ENCODE results near the gene EEF1G.

The EEF1G gene

GRCh38 chr11:62543680-62544444, 29.8 kb downstream of the EEF1G start:
- Mint-ChIP-seq H3K4me3 (peak overlapping the region; percentile 95 to 96), H3K27ac (no peak overlapping the region), H3K27me3 (peaks cover 19% of the 10 kb centered on the region), H3K9me3 (no peaks in the 10 kb centered on the region), H3K4me1 (peaks cover 80% of the 10 kb centered on the region)
- no peak for DNase-seq
- ATAC-seq = no peak

GRCh38 chr11:62542750-62543567, 30.7 kb downstream of the EEF1G start:
- peak; percentile 78 to 80 for DNase-seq
- peaks cover 10% of the 10 kb centered on the region for H3K27me3 Mint-ChIP-seq

DNA sequence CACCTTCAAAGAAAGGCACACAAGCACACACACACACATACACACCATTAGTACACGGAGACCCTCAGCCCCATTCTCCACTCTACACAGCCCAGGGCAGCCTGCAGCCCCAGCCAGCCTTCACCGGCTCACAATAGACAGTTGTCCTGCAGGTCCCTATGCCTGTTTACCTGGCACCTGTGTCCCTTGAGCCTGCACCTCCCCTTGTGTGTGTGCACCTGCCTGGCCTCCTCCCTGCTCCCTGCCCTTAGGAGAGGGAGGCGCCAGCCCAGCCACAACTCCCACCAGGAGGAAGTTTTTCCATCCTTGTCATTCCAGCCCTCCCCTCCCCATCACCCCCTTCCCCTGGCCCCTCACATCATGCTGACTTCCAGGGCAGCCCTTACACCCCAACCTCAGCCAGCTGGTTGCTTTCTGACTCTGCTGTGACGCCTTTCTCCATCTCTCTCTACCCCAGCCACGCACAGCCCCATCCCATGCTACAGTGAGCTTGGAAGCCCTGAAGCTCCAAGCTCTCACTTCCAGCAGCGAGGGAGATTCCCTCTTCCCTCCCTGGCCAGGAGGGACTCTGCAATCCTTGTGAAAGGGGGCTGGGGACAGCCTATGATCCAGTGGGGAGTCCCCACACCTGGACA, 31.5 kb downstream of the EEF1G start:
- DNase-seq (no peak), ATAC-seq (no peak)
- Mint-ChIP-seq H3K4me1 (peaks cover 76% of the 10 kb centered on the region), H3K27ac (peak overlapping the region in 1 of 2 donors; percentile 77), H3K4me3 (peak overlapping the region; percentile 73 to 83), H3K27me3 (peaks cover 3% of the 10 kb centered on the region), H3K9me3 (no peaks in the 10 kb centered on the region)

More at GRCh38 chr11:62542750-62543567, 30.7 kb downstream of the EEF1G start:
- Mint-ChIP-seq H3K27ac (peak overlapping the region in 1 of 2 donors; percentile 73), H3K4me1 (peaks cover 83% of the 10 kb centered on the region), H3K4me3 (peak overlapping the region; percentile 73 to 83), H3K9me3 (no peaks in the 10 kb centered on the region)
- peak; percentile 78 for ATAC-seq

DNA sequence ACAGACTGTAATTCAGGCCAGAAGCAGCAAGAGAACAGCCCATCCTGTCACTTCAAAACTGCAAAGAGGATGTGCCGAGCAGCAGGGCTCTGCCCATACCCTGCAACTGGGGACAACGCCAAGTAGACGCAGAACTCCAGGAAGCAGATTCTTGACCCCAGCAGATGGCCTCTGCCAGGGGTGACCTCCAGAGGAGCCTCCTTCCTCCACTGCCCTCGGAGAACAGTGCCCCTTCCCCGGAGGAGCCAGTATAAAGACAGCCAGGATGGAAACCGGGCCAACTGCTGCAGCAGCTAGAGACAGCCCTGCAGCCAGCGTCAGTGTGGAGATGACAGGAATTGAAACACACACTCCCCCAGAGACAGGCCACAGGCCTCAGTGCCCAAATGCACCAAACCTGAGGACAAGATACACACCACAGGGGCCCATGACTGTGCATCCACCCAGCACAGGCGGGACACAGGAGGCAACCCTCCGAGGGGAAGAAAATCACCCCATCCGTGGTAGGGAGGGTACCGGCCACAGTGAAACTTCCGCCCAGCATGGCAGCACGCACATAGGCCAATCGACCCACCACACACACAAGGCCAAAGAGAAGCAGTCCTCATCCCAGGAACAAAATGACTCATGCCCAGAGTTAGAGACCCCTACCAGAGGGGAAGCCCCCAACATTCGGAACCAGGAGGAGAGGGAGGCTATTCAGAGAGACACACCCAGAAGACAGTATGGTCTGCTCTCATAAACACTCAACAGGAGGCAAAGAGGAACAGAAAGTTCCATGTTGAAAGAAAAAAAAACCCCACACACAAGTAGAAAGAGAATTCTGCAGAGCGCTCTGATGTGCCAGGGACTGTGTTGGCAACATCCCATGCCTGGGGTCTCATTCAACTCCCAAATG, 32.6 kb downstream of the EEF1G start:
- H3K27me3 Mint-ChIP-seq = no peaks in the 10 kb centered on the region
- DNase-seq = no peak
- no peak for ATAC-seq
- peaks cover 73% of the 10 kb centered on the region for H3K4me1 Mint-ChIP-seq
- H3K4me3 Mint-ChIP-seq = peak overlapping the region; percentile 36 to 63
- H3K27ac Mint-ChIP-seq = no peak overlapping the region
- no peaks in the 10 kb centered on the region for H3K9me3 Mint-ChIP-seq

DNA sequence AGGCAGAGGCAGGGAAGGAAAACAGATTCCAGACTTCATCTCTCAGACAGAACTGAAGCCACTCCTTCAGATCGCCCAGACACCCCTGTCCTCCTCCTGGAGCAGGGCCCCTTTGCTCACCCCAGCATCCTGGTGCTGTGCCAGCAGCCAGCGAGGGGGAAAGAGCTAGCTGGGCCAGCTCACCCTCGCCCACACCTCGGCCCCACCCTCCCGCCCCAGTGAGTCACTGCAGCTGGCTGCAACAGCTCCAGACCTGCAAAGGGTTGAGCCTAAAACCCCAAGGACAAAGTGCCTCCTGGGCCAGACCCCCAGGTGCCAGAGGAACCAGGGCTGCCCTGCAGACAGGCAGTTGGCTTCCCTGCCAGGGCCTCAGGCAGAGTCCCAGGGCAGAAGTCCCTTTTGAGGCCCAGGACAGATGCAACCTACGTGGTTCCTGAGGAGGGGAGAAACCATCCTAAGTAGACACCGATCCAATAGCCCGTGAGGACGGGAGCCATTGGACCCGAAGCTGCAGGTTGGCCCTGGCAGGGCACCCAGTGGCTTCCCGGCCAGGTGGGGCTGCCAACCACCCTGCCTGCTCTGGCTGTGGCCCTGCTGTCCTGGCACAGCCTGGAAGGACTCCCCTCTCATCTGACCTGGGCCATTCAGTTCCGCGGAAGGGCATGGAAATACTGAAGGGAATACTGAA, 34.3 kb downstream of the EEF1G start:
- DNase-seq (no peak), ATAC-seq (peak; percentile 39)
- peaks cover 60% of the 10 kb centered on the region for H3K4me1 Mint-ChIP-seq
- no peaks in the 10 kb centered on the region for H3K27me3 Mint-ChIP-seq
- H3K4me3 Mint-ChIP-seq = peak overlapping the region in 1 of 2 donors; percentile 55
- H3K9me3 Mint-ChIP-seq = no peaks in the 10 kb centered on the region
- no peak overlapping the region for H3K27ac Mint-ChIP-seq

DNA sequence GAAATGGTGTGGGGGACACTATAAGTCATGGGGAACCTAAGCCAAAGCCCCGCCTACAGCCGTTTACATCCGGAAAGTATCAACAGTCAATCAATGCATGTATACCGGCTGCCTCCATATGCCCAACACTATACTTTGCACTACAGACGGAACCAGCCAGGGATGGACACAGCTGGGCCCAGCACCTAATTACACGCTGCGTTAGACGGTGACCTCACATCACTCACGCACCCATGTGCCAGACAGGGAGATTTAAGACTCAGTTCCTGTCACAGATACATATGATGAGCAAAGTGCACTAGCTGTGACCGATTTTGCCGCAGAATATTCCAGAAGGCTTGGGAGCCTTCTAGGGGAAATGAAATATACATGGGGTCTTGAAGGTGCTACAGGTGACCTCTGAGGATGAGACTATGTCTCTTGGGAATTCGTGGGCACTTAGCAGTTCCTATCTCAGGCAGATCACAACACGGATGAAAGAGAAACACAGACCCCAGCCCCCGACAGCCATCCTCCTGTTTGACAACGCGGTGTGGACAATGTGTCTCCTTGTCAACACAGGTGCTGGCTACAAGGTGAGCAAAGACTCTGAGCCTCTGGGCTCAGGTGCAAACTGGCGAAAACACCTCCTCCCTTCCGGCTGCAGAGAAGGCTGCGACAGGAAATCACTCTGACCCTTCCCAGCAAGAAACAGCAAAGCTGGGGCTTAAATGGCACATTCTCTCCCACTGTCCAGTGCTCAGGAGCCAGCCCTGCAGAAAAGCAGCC, 35.0 kb downstream of the EEF1G start:
- Mint-ChIP-seq H3K27ac (peak overlapping the region in 1 of 2 donors; percentile 9), H3K9me3 (no peaks in the 10 kb centered on the region), H3K4me3 (peak overlapping the region in 1 of 2 donors; percentile 55), H3K4me1 (peaks cover 52% of the 10 kb centered on the region), H3K27me3 (no peaks in the 10 kb centered on the region)
- ATAC-seq = no peak
- DNase-seq = no peak

- peaks cover 30% of the 10 kb centered on the region for H3K4me1 Mint-ChIP-seq
- DNase-seq (no peak), ATAC-seq (no peak)
- H3K27ac Mint-ChIP-seq = no peak overlapping the region
- no peak overlapping the region for H3K4me3 Mint-ChIP-seq
- H3K27me3 Mint-ChIP-seq = no peaks in the 10 kb centered on the region
- no peaks in the 10 kb centered on the region for H3K9me3 Mint-ChIP-seq
Observed at GRCh38 chr11:62536301-62536957, 37.3 kb downstream of the EEF1G start.

DNA sequence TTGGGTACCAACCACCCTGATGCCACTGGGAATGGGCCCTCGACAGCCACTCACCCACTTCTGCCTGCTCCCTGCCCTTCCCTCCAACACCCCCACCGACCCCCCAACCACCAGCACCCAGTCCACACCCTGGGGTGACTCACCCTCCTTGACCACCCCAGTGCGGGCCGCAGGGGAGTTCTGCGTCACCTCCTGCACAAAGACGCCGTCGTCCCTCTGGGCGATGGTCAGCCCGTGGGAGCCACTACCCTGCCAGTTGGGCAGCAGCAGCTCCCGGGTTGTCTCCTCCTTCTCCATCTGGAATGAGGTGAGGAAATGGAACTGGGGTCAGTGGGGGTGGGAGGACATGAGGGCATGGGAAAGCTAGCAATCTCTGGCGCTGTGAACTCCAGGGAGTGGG, 37.9 kb downstream of the EEF1G start:
- no peaks in the 10 kb centered on the region for H3K27me3 Mint-ChIP-seq
- ATAC-seq = no peak
- DNase-seq = no peak
- H3K9me3 Mint-ChIP-seq = no peaks in the 10 kb centered on the region
- peak overlapping the region in 1 of 2 donors; percentile 42 for H3K27ac Mint-ChIP-seq
- peaks cover 24% of the 10 kb centered on the region for H3K4me1 Mint-ChIP-seq
- H3K4me3 Mint-ChIP-seq = no peak overlapping the region

DNA sequence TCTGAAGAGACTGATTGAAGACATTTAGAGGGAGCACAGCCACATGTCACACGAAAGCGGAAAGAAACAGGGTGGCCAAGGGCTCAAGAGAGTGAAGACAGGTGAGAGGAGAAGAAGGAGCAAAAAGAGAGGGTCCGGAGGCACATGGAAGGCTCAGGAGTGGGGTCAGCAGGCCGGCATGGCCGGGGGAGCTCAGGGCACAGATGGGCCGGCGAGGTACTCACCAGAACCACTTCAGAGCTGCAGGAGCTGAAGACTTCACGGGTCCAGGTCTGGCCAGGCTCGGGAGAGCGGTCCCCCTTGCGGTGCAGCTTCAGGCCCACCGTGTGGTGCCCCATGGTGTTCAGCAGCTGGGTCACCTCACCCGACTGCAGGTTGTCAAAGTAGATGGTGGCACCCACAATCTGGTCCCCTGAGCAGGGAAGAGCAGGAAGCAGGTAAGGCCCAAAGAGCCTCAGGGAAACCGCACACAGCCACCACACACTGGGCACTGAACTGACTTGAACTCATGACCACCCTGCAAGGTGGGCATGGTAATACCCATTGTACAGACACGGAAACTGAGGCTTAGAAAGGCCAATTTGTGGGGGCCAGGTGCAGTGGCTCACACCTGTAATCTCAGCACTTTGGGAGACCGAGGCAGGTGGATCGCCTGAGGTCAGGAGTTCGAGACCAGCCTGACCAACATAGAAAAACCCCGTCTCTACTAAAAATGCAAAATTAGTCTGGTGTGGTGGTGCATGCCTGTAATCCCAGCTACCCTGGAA, 38.7 kb downstream of the EEF1G start:
- ATAC-seq (no peak), DNase-seq (no peak)
- no peak overlapping the region for H3K4me3 Mint-ChIP-seq

GRCh38 chr11:62532096-62532495, 41.6 kb downstream of the EEF1G start:
- Mint-ChIP-seq H3K4me3 (no peak overlapping the region), H3K9me3 (no peaks in the 10 kb centered on the region), H3K27me3 (no peaks in the 10 kb centered on the region), H3K4me1 (no peaks in the 10 kb centered on the region), H3K27ac (no peak overlapping the region)
- ATAC-seq = no peak
- DNase-seq = no peak

More for the DNA sequence above, 38.7 kb downstream of the EEF1G start:
- Mint-ChIP-seq H3K27me3 (no peaks in the 10 kb centered on the region), H3K9me3 (no peaks in the 10 kb centered on the region), H3K4me1 (peaks cover 21% of the 10 kb centered on the region), H3K27ac (no peak overlapping the region)

DNA sequence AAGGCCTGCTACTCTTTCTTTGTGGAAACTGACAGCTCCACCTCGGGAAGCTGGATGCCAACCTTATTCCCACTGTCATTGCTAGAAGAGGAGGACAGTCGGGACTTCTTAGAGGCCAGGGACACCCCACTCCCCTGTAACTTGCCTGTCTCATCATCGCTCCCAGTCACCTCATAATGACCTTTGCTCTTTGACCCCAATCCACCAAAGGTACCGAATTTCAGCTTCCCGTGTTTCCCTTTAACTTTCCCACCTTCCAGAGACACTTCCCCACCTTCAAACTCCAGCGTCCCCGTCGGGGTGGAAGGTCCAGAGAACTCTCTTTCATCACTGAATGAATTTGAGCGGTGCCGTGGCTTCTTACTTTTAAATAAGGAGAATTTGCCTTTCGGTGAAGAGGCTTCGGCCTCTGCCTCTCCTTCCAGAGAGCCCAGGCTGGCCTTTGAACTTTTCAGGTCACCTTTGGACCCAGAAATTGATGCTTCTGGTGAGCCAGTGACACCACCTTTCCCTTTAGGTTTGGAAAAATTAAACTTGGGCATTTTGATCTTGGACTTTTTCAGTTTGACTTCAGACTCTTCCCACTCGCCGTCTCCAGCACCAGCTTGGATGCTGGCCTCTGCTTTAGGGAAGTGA, 56.8 kb downstream of the EEF1G start:
- Mint-ChIP-seq H3K27me3 (no peaks in the 10 kb centered on the region), H3K9me3 (no peaks in the 10 kb centered on the region), H3K4me1 (peaks cover 12% of the 10 kb centered on the region), H3K27ac (no peak overlapping the region), H3K4me3 (no peak overlapping the region)
- DNase-seq (no peak), ATAC-seq (no peak)

- H3K4me3 Mint-ChIP-seq = no peak overlapping the region
- DNase-seq = no peak
- no peaks in the 10 kb centered on the region for H3K27me3 Mint-ChIP-seq
- peak; percentile 60 for ATAC-seq
- peaks cover 12% of the 10 kb centered on the region for H3K4me1 Mint-ChIP-seq
- no peak overlapping the region for H3K27ac Mint-ChIP-seq
- no peaks in the 10 kb centered on the region for H3K9me3 Mint-ChIP-seq
Observed at GRCh38 chr11:62514151-62514550, 59.5 kb downstream of the EEF1G start.

Measured in stimulated activated naive CD8-positive, alpha-beta T cell treated with anti-CD3 and anti-CD28 coated beads, Interleukin-15, amount 100 ng/mL, for 72 hours (primary cell).